ENCODE measurements around the gene SLC22A17.
"Not testable (repeated sequence)": the region's sequence is repeated elsewhere in the genome, so short reads cannot be mapped to it uniquely, and the experiment has no call there.

SLC22A17 gene

DNA sequence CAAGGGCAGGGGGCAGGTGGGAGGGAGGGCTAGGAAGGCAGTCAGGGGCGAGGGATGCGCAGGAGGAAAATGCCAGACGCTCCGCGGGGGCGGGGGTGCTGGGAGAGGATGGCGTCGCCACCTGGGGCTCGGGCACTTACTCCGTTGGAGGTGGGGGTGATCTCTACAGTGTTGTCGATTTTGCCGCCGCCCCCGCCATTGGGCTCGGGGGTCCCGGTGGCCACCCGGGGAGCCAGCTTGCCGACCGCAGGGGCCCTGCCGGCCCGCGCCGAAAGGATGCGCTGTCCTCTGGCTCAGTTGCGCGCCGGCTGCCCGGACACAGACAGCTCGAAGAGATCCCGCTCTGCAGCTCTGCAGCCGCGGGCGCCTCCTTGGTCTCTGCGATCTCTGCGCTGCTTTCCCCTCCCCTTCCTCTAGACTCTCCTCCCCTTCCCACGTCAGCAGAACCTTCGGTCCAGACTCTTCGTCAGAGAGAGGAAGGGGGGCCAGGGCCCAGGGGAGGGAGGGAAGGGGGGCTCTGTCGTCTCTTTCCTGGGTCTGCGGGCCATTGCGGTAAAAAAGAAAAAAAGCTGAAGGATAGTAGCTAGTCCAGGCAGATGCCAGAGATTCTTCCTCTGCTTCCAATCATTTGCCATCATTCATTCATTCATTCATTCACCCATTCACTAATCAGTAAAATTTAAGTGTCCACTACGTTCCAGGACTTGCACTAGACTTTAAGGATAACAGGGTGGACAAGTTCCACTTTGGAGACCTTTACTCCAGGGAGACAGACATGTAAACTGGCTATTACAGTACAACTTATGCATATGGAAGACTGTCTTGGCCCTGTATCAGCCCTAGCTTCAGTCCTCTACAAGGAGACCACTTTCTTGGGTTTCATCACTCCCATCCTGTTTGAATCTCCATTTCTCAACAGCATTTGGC lies at the start of gene SLC22A17:
TSS of gene SLC22A17 (minus strand) at position 382 of the 927 bp plus-strand sequence.
- H3K9me3 ChIP-seq (ENCODE audit: control insufficient read depth in 5 of 5, low read length in 5 of 5), result no peaks in the 10 kb centered on the region
- peaks cover 0 to 9% (median 7%) of the 10 kb centered on the region in 5 donors for H3K36me3 ChIP-seq (ENCODE audit: control insufficient read depth in 5 of 5, insufficient read depth in 5 of 5, low read length in 5 of 5)
- no peak within 1 kb of the TSS for H3K27ac ChIP-seq (ENCODE audit: low read depth, low read length)
- H3K9ac ChIP-seq (ENCODE audit: low read length in 5 of 5), result peak within 1 kb of the TSS in 2 of 5 donors; percentile 23 to 45
- H3K27me3 ChIP-seq (ENCODE audit: control insufficient read depth in 5 of 5, insufficient read depth in 4 of 5, low read length in 5 of 5), result peaks cover 2 to 19% (median 10%) of the 10 kb centered on the region in 5 donors
- H3K4me3 ChIP-seq (ENCODE audit: low read depth in 1 of 5, low read length in 5 of 5), result peak within 1 kb of the TSS; percentile 37 to 68 (median 63)
- H3K4me1 ChIP-seq (ENCODE audit: control insufficient read depth in 5 of 5, insufficient read depth in 5 of 5, low read length in 5 of 5), result peaks cover 2 to 18% (median 17%) of the 10 kb centered on the region in 5 donors

GRCh38 chr14:23401291-23401690 lies 48.6 kb upstream of the SLC22A17 start:
- H3K9ac ChIP-seq (ENCODE audit: low read length in 5 of 5), result no peak overlapping the region
- no peak overlapping the region for H3K4me3 ChIP-seq (ENCODE audit: low read depth in 1 of 5, low read length in 5 of 5)
- H3K27ac ChIP-seq (ENCODE audit: low read depth, low read length), result no peak overlapping the region

DNA sequence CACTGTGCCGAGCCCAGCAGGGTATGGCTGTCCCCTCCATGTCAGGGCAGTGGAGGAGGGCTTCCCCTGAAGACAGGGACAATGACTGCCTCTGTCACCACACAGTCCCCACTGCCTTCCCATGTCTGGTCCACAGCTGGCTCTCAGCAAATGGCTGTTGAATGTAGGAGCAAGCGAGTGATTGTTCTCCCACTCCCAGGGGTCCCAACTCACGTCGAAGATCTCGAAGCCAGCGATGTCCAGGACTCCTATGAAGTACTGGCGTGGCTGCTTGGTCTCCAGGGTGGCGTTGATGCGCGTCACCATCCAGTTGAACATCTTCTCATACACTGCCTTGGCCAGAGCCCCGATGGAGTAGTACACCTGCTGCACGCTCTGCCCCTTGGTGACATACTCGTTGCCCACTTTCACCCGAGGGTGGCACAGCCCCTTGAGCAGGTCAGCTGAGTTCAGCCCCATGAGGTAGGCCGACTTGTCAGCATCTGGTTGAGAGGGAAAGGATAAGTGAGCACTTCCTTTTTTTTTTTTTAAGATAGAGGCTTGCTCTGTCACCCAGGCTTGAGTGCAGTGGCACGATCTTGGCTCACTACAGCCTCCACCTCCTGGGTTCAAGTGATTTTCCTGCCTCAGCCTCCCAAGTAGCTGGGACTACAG lies 47.9 kb upstream of the SLC22A17 start:
- H3K4me3 ChIP-seq (ENCODE audit: low read depth in 1 of 5, low read length in 5 of 5); H3K4me1 ChIP-seq (ENCODE audit: control insufficient read depth in 5 of 5, insufficient read depth in 5 of 5, low read length in 5 of 5); H3K36me3 ChIP-seq (ENCODE audit: control insufficient read depth in 5 of 5, insufficient read depth in 5 of 5, low read length in 5 of 5); H3K27ac ChIP-seq (ENCODE audit: low read depth, low read length); H3K9ac ChIP-seq (ENCODE audit: low read length in 5 of 5); H3K9me3 ChIP-seq (ENCODE audit: control insufficient read depth in 5 of 5, low read length in 5 of 5): not testable (repeated sequence)
- peaks cover 2 to 21% (median 10%) of the 10 kb centered on the region in 5 donors for H3K27me3 ChIP-seq (ENCODE audit: control insufficient read depth in 5 of 5, insufficient read depth in 4 of 5, low read length in 5 of 5)

More at GRCh38 chr14:23401291-23401690, 48.6 kb upstream of the SLC22A17 start:
- Histone ChIP-seq H3K9me3 (ENCODE audit: control insufficient read depth in 5 of 5, low read length in 5 of 5) (no peaks in the 10 kb centered on the region), H3K4me1 (ENCODE audit: control insufficient read depth in 5 of 5, insufficient read depth in 5 of 5, low read length in 5 of 5) (no peaks in the 10 kb centered on the region), H3K36me3 (ENCODE audit: control insufficient read depth in 5 of 5, insufficient read depth in 5 of 5, low read length in 5 of 5) (no peaks in the 10 kb centered on the region), H3K27me3 (ENCODE audit: control insufficient read depth in 5 of 5, insufficient read depth in 4 of 5, low read length in 5 of 5) (peaks cover 2 to 24% (median 15%) of the 10 kb centered on the region in 5 donors)

DNA sequence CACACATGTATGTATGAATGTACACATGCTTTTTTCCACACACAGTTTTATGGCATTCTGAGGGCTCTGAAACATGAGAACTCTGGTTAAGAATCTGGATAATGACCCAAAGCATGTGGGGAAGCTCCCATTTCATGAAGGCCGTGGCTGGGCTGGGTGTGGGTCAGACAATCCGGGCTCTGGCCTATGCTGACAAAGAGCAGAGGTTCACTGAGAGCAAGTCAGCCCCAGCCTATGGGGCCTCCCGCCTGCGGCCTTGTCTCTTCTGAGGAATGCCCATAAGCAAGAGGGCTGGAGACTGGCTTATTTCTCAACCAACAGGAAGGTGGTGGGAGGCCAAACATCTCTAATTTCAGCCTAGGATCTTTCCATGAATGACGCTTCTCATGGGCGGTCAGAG lies 46.9 kb upstream of the SLC22A17 start:
- no peaks in the 10 kb centered on the region for H3K9me3 ChIP-seq (ENCODE audit: control insufficient read depth in 5 of 5, low read length in 5 of 5)
- no peak overlapping the region for H3K27ac ChIP-seq (ENCODE audit: low read depth, low read length)
- peaks cover 2 to 13% (median 4%) of the 10 kb centered on the region in 5 donors for H3K27me3 ChIP-seq (ENCODE audit: control insufficient read depth in 5 of 5, insufficient read depth in 4 of 5, low read length in 5 of 5)
- no peak overlapping the region for H3K9ac ChIP-seq (ENCODE audit: low read length in 5 of 5)
- H3K4me3 ChIP-seq (ENCODE audit: low read depth in 1 of 5, low read length in 5 of 5), result no peak overlapping the region
- H3K36me3 ChIP-seq (ENCODE audit: control insufficient read depth in 5 of 5, insufficient read depth in 5 of 5, low read length in 5 of 5), result no peaks in the 10 kb centered on the region
- no peaks in the 10 kb centered on the region for H3K4me1 ChIP-seq (ENCODE audit: control insufficient read depth in 5 of 5, insufficient read depth in 5 of 5, low read length in 5 of 5)

- H3K36me3 ChIP-seq (ENCODE audit: control insufficient read depth in 5 of 5, insufficient read depth in 5 of 5, low read length in 5 of 5), result no peaks in the 10 kb centered on the region
- H3K4me1 ChIP-seq (ENCODE audit: control insufficient read depth in 5 of 5, insufficient read depth in 5 of 5, low read length in 5 of 5), result no peaks in the 10 kb centered on the region
- H3K9ac ChIP-seq (ENCODE audit: low read length in 5 of 5), result no peak overlapping the region
- peaks cover 0 to 9% (median 4%) of the 10 kb centered on the region in 5 donors for H3K27me3 ChIP-seq (ENCODE audit: control insufficient read depth in 5 of 5, insufficient read depth in 4 of 5, low read length in 5 of 5)
- H3K27ac ChIP-seq (ENCODE audit: low read depth, low read length), result no peak overlapping the region
- no peaks in the 10 kb centered on the region for H3K9me3 ChIP-seq (ENCODE audit: control insufficient read depth in 5 of 5, low read length in 5 of 5)
- no peak overlapping the region for H3K4me3 ChIP-seq (ENCODE audit: low read depth in 1 of 5, low read length in 5 of 5)
Measured at GRCh38 chr14:23399136-23399535, 46.4 kb upstream of the SLC22A17 start.

GRCh38 chr14:23398348-23398747 lies 45.7 kb upstream of the SLC22A17 start:
- Histone ChIP-seq H3K4me1 (ENCODE audit: control insufficient read depth in 5 of 5, insufficient read depth in 5 of 5, low read length in 5 of 5) (no peaks in the 10 kb centered on the region), H3K9me3 (ENCODE audit: control insufficient read depth in 5 of 5, low read length in 5 of 5) (no peaks in the 10 kb centered on the region), H3K27ac (ENCODE audit: low read depth, low read length) (no peak overlapping the region), H3K9ac (ENCODE audit: low read length in 5 of 5) (no peak overlapping the region), H3K36me3 (ENCODE audit: control insufficient read depth in 5 of 5, insufficient read depth in 5 of 5, low read length in 5 of 5) (no peaks in the 10 kb centered on the region), H3K4me3 (ENCODE audit: low read depth in 1 of 5, low read length in 5 of 5) (no peak overlapping the region), H3K27me3 (ENCODE audit: control insufficient read depth in 5 of 5, insufficient read depth in 4 of 5, low read length in 5 of 5) (peaks cover 0 to 9% (median 4%) of the 10 kb centered on the region in 5 donors)

DNA sequence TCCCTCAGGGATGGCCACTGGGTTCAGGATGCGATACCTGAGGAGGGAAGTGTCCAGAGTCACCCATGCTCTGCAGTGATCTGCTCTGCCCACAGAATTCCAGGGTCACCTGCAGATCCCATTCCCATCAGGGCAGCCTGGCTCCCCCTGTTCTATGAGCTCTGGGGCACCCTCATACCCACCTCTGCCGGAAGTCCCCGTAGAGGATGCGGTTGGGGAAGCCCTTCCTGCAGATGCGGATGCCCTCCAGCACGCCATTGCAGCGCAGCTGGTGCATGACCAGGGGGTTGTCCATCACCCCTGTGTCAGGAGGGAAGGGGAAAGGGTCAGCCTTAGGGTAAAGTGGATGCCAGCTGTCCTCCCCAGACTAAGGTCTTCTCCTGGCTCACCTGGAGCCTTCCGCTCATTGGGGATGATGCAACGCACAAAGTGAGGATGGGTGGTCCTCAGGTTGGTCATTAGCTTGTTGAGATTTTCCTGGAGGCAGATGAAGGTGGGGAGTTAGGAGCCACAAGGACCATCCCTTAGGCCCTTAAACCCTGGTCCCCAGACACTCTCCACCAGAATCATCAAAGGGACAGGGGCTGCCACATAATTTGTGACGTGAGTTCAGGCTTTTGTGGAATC lies 44.2 kb upstream of the SLC22A17 start:
- no peaks in the 10 kb centered on the region for H3K36me3 ChIP-seq (ENCODE audit: control insufficient read depth in 5 of 5, insufficient read depth in 5 of 5, low read length in 5 of 5)
- no peak overlapping the region for H3K27ac ChIP-seq (ENCODE audit: low read depth, low read length)
- no peak overlapping the region for H3K9ac ChIP-seq (ENCODE audit: low read length in 5 of 5)
- H3K4me1 ChIP-seq (ENCODE audit: control insufficient read depth in 5 of 5, insufficient read depth in 5 of 5, low read length in 5 of 5), result no peaks in the 10 kb centered on the region
- peaks cover 0 to 4% (median 1%) of the 10 kb centered on the region in 5 donors for H3K27me3 ChIP-seq (ENCODE audit: control insufficient read depth in 5 of 5, insufficient read depth in 4 of 5, low read length in 5 of 5)
- H3K4me3 ChIP-seq (ENCODE audit: low read depth in 1 of 5, low read length in 5 of 5), result no peak overlapping the region
- no peaks in the 10 kb centered on the region for H3K9me3 ChIP-seq (ENCODE audit: control insufficient read depth in 5 of 5, low read length in 5 of 5)

DNA sequence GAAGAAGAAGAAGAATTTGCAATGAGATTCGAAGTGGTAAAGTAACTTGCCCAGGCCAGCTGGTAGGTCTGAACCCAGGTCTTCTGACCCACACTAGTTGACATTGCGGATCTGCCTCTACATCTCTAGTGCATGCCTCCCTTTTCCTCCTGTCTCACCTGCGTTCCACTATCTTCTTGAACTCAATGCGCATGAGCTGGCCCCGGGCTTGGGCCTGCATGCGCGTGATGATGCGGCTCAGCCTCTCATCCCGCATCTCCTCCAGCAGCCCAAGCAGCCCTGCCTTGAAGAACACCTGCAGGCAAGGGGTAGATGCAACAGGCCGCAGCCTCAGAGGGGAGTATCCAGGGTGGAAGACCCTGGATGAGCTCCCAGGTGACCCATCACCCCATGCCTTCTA lies 43.4 kb upstream of the SLC22A17 start:
- H3K27ac ChIP-seq (ENCODE audit: low read depth, low read length), result no peak overlapping the region
- H3K4me3 ChIP-seq (ENCODE audit: low read depth in 1 of 5, low read length in 5 of 5), result no peak overlapping the region
- no peak overlapping the region for H3K9ac ChIP-seq (ENCODE audit: low read length in 5 of 5)
- no peaks in the 10 kb centered on the region for H3K4me1 ChIP-seq (ENCODE audit: control insufficient read depth in 5 of 5, insufficient read depth in 5 of 5, low read length in 5 of 5)
- H3K36me3 ChIP-seq (ENCODE audit: control insufficient read depth in 5 of 5, insufficient read depth in 5 of 5, low read length in 5 of 5), result no peaks in the 10 kb centered on the region
- H3K27me3 ChIP-seq (ENCODE audit: control insufficient read depth in 5 of 5, insufficient read depth in 4 of 5, low read length in 5 of 5), result peaks cover 0 to 4% (median 0%) of the 10 kb centered on the region in 5 donors
- no peaks in the 10 kb centered on the region for H3K9me3 ChIP-seq (ENCODE audit: control insufficient read depth in 5 of 5, low read length in 5 of 5)

DNA sequence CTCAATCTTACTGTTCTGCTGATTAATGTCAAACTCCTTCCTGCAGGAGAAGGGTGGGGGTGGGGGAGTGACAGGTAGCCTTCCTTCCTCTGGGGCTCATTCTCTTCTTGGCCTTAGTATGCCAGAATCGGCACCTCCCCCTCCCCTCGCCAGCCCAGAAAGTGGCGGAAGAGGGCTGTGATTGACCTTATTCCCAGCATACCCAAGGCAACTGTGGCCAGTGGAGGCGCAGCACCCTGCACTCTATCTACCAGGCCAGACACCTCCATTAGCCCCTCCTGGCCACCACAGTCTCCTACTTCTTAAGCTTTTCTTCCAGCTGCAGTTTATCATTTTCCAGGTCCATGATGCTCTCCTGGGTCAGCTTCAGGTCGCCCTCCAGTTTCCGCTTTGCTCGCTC lies 39.9 kb upstream of the SLC22A17 start:
- no peaks in the 10 kb centered on the region for H3K4me1 ChIP-seq (ENCODE audit: control insufficient read depth in 5 of 5, insufficient read depth in 5 of 5, low read length in 5 of 5)
- H3K9ac ChIP-seq (ENCODE audit: low read length in 5 of 5), result no peak overlapping the region
- H3K27ac ChIP-seq (ENCODE audit: low read depth, low read length), result no peak overlapping the region
- no peaks in the 10 kb centered on the region for H3K36me3 ChIP-seq (ENCODE audit: control insufficient read depth in 5 of 5, insufficient read depth in 5 of 5, low read length in 5 of 5)
- H3K9me3 ChIP-seq (ENCODE audit: control insufficient read depth in 5 of 5, low read length in 5 of 5), result no peaks in the 10 kb centered on the region
- no peak overlapping the region for H3K4me3 ChIP-seq (ENCODE audit: low read depth in 1 of 5, low read length in 5 of 5)
- H3K27me3 ChIP-seq (ENCODE audit: control insufficient read depth in 5 of 5, insufficient read depth in 4 of 5, low read length in 5 of 5), result peaks cover 0 to 13% (median 5%) of the 10 kb centered on the region in 5 donors

DNA sequence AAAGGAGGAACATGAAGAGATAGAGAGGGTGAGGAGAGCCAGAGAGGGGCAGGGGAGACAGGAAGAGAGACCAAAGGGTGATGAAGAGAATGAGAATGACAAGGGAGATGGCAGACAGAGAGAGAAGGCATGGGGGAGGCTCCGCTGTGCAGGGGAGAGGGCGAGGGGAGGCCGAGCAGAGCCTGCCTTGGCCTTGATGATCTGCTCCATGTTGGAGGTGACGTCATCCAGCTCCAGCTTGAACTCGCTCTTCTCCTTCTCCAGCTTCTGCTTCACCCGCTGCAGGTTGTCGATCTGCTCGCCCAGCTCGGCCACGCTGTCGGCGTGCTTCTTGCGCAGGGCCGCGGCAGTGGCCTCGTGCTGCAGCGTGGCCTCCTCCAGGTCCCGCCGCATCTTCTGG lies 37.2 kb upstream of the SLC22A17 start:
- H3K9ac ChIP-seq (ENCODE audit: low read length in 5 of 5); H3K36me3 ChIP-seq (ENCODE audit: control insufficient read depth in 5 of 5, insufficient read depth in 5 of 5, low read length in 5 of 5); H3K4me1 ChIP-seq (ENCODE audit: control insufficient read depth in 5 of 5, insufficient read depth in 5 of 5, low read length in 5 of 5); H3K27ac ChIP-seq (ENCODE audit: low read depth, low read length); H3K4me3 ChIP-seq (ENCODE audit: low read depth in 1 of 5, low read length in 5 of 5); H3K9me3 ChIP-seq (ENCODE audit: control insufficient read depth in 5 of 5, low read length in 5 of 5): not testable (repeated sequence)
- H3K27me3 ChIP-seq (ENCODE audit: control insufficient read depth in 5 of 5, insufficient read depth in 4 of 5, low read length in 5 of 5), result peaks cover 0 to 13% (median 5%) of the 10 kb centered on the region in 5 donors
